ENCODE results near the gene DNAH8.

DNAH8 gene

DNA sequence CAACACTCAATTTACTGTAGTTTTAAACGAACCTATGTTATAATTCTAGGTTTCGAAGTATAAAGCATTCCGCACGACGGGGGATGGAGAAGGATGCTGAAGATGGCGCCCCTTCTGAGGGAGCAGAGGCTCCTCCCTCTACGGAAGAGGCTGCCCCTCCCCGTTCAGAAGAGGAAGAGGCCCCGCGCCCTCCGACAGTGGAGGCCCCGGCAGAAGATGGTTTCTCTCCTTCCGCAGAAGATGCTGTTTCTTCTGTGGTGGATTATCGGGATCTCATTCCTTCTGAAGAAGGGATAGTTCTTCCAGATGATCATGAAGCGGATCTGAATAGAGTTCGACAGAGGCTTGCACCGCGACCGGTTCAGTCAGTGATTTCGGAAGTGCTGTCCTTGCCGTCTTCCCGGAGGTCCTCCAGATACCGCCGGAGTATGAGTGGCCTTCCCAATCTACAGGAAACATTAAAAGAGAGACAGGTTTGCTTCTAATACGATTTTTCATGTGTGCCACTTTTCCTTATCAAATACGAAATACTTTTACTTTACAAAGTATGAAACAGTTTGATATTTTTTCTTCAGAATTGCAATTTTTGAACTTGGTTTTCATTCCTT is 7.7 kb downstream of the DNAH8 start:
- no peak overlapping the region for H3K27ac ChIP-seq
- TF ChIP-seq, protein P1, sequence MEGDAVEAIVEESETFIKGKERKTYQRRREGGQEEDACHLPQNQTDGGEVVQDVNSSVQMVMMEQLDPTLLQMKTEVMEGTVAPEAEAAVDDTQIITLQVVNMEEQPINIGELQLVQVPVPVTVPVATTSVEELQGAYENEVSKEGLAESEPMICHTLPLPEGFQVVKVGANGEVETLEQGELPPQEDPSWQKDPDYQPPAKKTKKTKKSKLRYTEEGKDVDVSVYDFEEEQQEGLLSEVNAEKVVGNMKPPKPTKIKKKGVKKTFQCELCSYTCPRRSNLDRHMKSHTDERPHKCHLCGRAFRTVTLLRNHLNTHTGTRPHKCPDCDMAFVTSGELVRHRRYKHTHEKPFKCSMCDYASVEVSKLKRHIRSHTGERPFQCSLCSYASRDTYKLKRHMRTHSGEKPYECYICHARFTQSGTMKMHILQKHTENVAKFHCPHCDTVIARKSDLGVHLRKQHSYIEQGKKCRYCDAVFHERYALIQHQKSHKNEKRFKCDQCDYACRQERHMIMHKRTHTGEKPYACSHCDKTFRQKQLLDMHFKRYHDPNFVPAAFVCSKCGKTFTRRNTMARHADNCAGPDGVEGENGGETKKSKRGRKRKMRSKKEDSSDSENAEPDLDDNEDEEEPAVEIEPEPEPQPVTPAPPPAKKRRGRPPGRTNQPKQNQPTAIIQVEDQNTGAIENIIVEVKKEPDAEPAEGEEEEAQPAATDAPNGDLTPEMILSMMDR (IDR thresholded peaks at IDR 0.05), result no peak
- H3K4me3 ChIP-seq (ENCODE audit: low read depth in 1 of 2, low read length in 1 of 2), result no peak overlapping the region
- H3K27me3 ChIP-seq, result peaks cover 27% of the 10 kb centered on the region
- no peaks in the 10 kb centered on the region for H3K4me1 ChIP-seq (ENCODE audit: control insufficient read depth in 1 of 2, insufficient read depth in 1 of 2, low read depth in 1 of 2, low read length in 1 of 2)
- H3K36me3 ChIP-seq, result no peaks in the 10 kb centered on the region
- H3K9me3 ChIP-seq, result no peaks in the 10 kb centered on the region

DNA sequence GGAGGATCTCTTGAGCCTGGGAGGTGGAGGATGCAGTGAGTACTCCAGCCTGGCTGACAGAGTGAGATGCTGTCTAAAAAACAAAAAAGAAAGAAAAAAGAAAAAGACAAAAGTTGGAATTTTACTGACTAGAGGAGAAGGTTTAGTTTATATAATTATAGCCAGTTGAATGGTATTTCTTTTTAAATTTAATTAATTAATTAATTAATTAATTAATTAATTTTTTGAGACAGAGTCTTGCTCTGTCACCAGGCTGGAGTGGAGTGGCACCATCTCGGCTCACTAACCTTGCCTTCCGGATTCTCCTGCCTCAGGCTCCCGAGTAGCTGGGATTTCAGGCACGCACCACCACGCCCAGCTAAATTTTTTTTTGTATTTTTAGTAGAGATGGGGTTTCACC is 8.7 kb downstream of the DNAH8 start:
- H3K4me3 ChIP-seq (ENCODE audit: low read depth in 1 of 2, low read length in 1 of 2), result no peak overlapping the region

DNA sequence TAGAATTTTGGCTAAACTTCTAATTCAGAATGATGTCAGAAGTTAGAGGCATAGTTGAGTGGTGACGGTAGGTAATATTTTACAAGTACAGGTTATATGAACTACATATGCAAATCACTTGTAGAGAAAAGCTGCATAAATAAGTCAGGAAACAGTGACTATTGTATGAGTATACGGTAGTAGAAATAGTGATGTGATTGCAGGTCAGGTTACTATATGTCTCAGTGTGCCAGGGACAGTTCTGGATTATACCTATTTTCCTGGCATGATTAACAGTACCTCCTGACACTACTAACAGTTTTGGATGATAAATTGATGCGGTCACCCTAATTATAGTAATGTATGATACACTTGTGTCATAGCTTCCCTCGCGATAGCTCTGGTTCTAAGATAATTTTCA is 9.2 kb downstream of the DNAH8 start:
- H3K36me3 ChIP-seq, result no peaks in the 10 kb centered on the region
- H3K27me3 ChIP-seq, result peaks cover 12% of the 10 kb centered on the region
- TF ChIP-seq, protein P1 (IDR thresholded peaks at IDR 0.05), result no peak
- no peaks in the 10 kb centered on the region for H3K4me1 ChIP-seq (ENCODE audit: control insufficient read depth in 1 of 2, insufficient read depth in 1 of 2, low read depth in 1 of 2, low read length in 1 of 2)
- H3K4me3 ChIP-seq (ENCODE audit: low read depth in 1 of 2, low read length in 1 of 2), result no peak overlapping the region
- no peaks in the 10 kb centered on the region for H3K9me3 ChIP-seq
- no peak overlapping the region for H3K27ac ChIP-seq

More for the DNA sequence above, 8.7 kb downstream of the DNAH8 start:
- no peaks in the 10 kb centered on the region for H3K9me3 ChIP-seq
- no peaks in the 10 kb centered on the region for H3K4me1 ChIP-seq (ENCODE audit: control insufficient read depth in 1 of 2, insufficient read depth in 1 of 2, low read depth in 1 of 2, low read length in 1 of 2)
- no peak overlapping the region for H3K27ac ChIP-seq
- TF ChIP-seq, protein P1 (IDR thresholded peaks at IDR 0.05), result no peak
- H3K27me3 ChIP-seq, result peaks cover 17% of the 10 kb centered on the region
- no peaks in the 10 kb centered on the region for H3K36me3 ChIP-seq

DNA sequence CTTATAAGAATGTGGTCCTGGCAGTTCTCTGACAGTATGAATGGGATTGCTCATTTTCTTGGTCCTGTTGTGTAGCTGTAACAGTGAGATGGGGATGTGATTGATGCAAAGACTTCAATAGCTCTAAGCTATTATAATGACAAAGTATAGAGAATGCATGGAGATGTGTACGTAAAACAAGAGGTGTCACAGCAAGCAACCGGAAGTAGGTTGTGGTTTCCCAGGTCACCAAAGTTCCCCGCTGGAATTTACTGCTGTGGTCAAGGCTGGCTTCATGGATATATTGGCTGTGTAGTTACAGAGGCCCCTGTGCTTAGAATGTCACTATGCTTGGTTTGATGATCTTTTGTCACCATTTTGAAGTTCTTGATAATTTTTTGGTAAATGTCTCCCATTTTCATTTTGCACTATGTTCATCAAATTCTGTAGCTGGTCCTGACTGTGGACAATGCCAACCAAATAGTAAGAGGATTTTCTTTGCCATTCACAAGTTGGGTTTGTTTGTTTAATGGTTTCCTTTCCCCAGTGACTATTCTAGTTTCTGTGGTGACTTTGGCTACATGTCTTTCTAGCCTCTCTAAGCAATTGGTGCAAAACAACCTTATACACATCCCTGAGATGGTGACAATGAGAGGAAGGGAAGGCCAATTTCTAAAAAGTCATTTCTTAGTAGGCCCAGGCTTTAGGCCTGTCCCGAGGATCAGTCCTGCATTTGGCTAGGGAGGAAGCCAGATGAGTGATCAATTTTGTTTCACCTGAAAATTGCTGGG is 10.5 kb downstream of the DNAH8 start:
- H3K4me1 ChIP-seq (ENCODE audit: control insufficient read depth in 1 of 2, insufficient read depth in 1 of 2, low read depth in 1 of 2, low read length in 1 of 2), result no peaks in the 10 kb centered on the region
- no peaks in the 10 kb centered on the region for H3K36me3 ChIP-seq
- TF ChIP-seq, protein P1 (IDR thresholded peaks at IDR 0.05), result no peak
- H3K27me3 ChIP-seq, result no peaks in the 10 kb centered on the region
- H3K4me3 ChIP-seq (ENCODE audit: low read depth in 1 of 2, low read length in 1 of 2), result no peak overlapping the region
- no peaks in the 10 kb centered on the region for H3K9me3 ChIP-seq
- H3K27ac ChIP-seq, result no peak overlapping the region

DNA sequence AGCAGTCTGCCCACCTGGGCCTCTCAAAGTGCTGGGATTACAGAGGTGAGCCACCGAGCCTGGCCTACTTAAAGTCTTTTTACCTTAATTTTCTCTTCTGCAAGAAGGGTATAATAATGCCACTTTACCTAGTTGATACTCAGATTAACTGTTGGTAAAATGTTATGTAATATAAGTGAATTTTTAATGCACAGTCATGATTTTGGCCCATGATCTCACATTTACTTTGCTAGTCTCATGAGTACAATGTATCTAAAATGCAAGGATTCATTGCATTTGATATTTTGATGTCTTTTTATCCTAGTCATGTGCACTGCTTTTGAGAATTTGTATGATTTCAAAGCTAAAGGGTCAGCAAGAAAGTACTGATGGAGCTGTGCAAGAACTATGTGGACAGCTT is 13.1 kb downstream of the DNAH8 start:
- TF ChIP-seq, protein P1 (IDR thresholded peaks at IDR 0.05), result no peak
- H3K4me1 ChIP-seq (ENCODE audit: control insufficient read depth in 1 of 2, insufficient read depth in 1 of 2, low read depth in 1 of 2, low read length in 1 of 2), result no peaks in the 10 kb centered on the region
- no peaks in the 10 kb centered on the region for H3K36me3 ChIP-seq
- no peak overlapping the region for H3K27ac ChIP-seq
- no peaks in the 10 kb centered on the region for H3K9me3 ChIP-seq
- H3K27me3 ChIP-seq, result no peaks in the 10 kb centered on the region
- H3K4me3 ChIP-seq (ENCODE audit: low read depth in 1 of 2, low read length in 1 of 2), result no peak overlapping the region
